HUES48 (cell line): ENCODE data around the gene ANKRD22.

Source experiments
- H3K27ac ChIP-seq: one replicate; pipeline ENCODE4 v1.7.0; 2013; ENCODE audit warnings: low read depth, low read length, inconsistent platforms
- H3K27me3 ChIP-seq: 2 replicates; pipeline ENCODE4 v1.6.1; 2013; ENCODE audit warnings: mild to moderate bottlenecking, low read length; ENCODE audit not compliant: control insufficient read depth, insufficient read depth
- H3K36me3 ChIP-seq: 2 replicates; pipeline ENCODE4 v1.6.1; 2013; ENCODE audit warnings: low read length; ENCODE audit not compliant: control insufficient read depth, insufficient read depth
- H3K4me1 ChIP-seq: 2 replicates; pipeline ENCODE4 v1.6.1; 2013; ENCODE audit warnings: mild to moderate bottlenecking, low read length; ENCODE audit not compliant: control insufficient read depth, insufficient read depth
- H3K4me3 ChIP-seq: 2 replicates; pipeline ENCODE4 v1.5.1; 2013; ENCODE audit warnings: mild to moderate bottlenecking, low read depth, low read length
- H3K9ac ChIP-seq: 2 replicates; pipeline ENCODE4 v1.6.1; 2013; ENCODE audit warnings: mild to moderate bottlenecking, low read depth, low read length, moderate library complexity
- H3K9me3 ChIP-seq: 2 replicates; pipeline ENCODE4 v1.6.1; 2013; ENCODE audit warnings: low read length; ENCODE audit not compliant: control insufficient read depth, insufficient read depth

ANKRD22 gene

DNA sequence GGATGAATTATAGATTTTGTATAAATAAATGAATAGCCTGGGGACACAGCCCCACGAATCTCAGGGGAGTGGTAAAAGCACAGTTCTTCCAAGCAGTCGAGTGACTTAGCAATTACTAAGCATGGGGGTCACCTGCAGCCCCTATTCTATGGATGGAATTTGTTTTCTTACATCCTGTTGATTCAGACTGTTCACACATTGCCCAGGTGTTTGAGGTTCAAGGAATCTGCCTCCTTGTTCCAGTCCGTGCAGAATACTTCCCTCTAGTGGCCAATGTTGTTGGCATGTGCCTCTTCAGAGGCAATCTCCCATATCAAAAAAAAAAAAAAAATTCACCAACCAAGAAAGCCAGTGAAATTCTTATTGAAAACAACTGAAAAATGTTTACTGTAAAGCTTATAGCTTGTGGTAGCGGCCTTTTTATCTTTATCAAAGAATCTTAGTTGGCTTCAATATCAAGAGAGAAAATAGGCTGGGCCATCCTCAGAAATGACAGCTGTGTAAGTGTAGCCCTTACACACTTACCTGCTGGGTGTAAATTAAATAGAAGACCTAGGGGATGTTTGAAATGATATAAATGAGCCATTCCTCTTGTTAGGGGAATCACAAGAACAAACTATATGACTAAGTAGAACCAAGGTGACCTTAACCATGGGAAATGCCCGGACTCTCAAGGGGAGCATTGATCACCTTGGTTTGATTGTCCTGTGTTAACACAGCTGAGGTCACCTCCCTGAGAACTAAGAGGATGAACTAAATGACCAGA, 41.3 kb downstream of the ANKRD22 start:
- Histone ChIP-seq H3K9ac (no peak overlapping the region), H3K27ac (no peak overlapping the region), H3K36me3 (no peaks in the 10 kb centered on the region), H3K4me1 (no peaks in the 10 kb centered on the region), H3K27me3 (no peaks in the 10 kb centered on the region), H3K9me3 (no peaks in the 10 kb centered on the region), H3K4me3 (no peak overlapping the region)

GRCh38 chr10:88809621-88810020, 42.0 kb downstream of the ANKRD22 start:
- Histone ChIP-seq H3K4me3 (no peak overlapping the region), H3K4me1 (no peaks in the 10 kb centered on the region), H3K36me3 (no peaks in the 10 kb centered on the region), H3K27me3 (no peaks in the 10 kb centered on the region), H3K9ac (no peak overlapping the region), H3K9me3 (no peaks in the 10 kb centered on the region), H3K27ac (no peak overlapping the region)

DNA sequence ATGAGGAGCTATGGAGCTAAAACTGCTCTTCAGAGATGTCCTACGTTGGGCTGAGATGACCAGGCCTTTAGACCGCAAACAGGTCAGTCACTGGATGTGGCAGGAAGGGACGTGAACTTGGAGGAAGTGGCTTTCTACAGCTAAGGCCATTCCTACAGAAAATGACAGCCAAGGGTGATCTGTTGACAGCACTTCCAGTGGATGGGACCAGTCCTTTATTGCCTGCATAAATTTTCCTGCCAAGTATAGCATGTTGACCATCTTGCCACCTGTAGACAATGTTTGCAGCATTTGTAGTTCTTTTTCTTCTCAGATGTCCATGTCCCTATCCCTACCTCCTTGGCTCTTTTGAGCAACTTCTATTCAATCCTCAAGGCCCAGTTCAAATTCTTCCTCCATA, 45.7 kb downstream of the ANKRD22 start:
- no peaks in the 10 kb centered on the region for H3K9me3 ChIP-seq
- no peak overlapping the region for H3K27ac ChIP-seq
- H3K4me1 ChIP-seq = peaks cover 11% of the 10 kb centered on the region
- no peaks in the 10 kb centered on the region for H3K27me3 ChIP-seq
- no peak overlapping the region for H3K9ac ChIP-seq
- no peak overlapping the region for H3K4me3 ChIP-seq
- H3K36me3 ChIP-seq = no peaks in the 10 kb centered on the region

GRCh38 chr10:88805361-88805760, 46.3 kb downstream of the ANKRD22 start:
- H3K36me3 ChIP-seq = no peaks in the 10 kb centered on the region
- H3K27ac ChIP-seq = no peak overlapping the region
- peaks cover 11% of the 10 kb centered on the region for H3K4me1 ChIP-seq
- H3K9me3 ChIP-seq = no peaks in the 10 kb centered on the region
- H3K4me3 ChIP-seq = no peak overlapping the region
- H3K27me3 ChIP-seq = no peaks in the 10 kb centered on the region
- no peak overlapping the region for H3K9ac ChIP-seq

DNA sequence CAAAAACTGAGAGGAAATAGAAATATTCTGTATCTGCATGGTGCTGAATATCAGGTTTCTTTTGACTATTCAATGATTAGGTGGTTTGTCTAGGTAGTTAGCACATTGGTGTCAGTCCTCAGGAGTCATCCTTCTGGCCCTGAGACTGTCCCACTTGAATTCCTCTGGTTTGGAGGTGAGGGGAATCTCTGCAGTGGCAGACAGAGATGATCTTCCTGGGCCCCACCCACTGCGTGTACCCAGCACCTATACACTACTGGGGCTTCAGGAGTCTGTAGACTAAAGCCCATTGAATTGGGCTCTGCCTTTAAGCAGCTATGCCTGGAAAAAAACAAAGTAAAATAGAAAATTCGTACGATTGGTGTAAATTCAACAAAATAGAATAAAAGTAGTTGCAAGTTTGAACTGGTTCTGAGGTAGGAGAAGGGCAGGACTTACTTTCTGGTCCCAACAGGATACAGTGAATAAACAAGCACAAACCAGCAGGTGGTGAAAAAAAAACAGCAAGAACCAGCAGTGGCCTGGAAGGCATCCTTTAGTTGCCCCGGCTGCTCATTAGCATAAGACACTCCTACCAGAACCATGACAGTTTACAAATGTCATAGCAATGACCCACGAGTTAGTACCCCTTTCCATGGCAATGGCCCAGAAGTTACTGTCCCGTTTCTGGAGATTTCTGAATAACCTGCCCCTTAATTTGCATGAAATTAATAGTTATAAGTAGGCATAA, 47.4 kb downstream of the ANKRD22 start:
- H3K36me3 ChIP-seq = no peaks in the 10 kb centered on the region
- no peak overlapping the region for H3K9ac ChIP-seq
- peaks cover 11% of the 10 kb centered on the region for H3K4me1 ChIP-seq
- H3K4me3 ChIP-seq = no peak overlapping the region
- no peaks in the 10 kb centered on the region for H3K27me3 ChIP-seq
- no peaks in the 10 kb centered on the region for H3K9me3 ChIP-seq
- peak overlapping the region; percentile 62 for H3K27ac ChIP-seq

GRCh38 chr10:88803641-88804040, 48.0 kb downstream of the ANKRD22 start:
- Histone ChIP-seq H3K27me3 (no peaks in the 10 kb centered on the region), H3K9me3 (no peaks in the 10 kb centered on the region), H3K9ac (no peak overlapping the region), H3K4me3 (no peak overlapping the region), H3K4me1 (peaks cover 11% of the 10 kb centered on the region), H3K27ac (peak overlapping the region; percentile 62), H3K36me3 (no peaks in the 10 kb centered on the region)

DNA sequence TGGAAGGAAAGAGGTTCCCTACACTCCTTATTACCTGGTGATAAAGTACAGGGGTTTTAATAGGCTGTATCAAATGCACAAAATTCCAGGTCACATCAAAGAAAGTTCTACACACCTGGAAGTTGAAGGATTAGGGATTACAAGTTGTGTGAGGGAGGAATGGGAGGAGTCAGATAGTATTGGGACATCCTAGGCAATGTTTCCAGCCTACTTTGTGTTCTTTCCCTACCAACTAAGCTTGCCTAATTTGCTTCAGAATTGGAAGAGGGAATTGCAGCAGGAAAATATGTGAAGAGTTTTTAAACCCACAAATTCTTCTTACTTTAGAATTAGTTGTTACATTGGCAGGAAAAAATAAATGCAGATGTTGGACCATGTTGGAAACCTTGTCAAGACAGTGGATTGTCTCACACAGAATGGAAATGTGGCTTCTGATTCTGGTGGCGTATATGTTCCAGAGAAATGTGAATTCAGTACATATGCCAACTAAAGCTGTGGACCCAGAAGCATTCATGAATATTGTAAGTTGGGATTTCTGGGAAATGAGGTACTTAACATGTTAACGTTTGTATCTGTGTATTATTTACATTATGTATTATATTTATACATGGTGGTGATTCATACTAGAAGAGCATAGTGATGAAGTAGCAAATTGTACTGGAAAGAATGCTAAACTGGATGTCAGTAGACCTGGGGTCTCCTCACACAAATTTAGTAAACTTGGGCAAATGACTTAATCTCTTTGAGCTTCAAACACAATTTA, 48.9 kb downstream of the ANKRD22 start, which contains the start of gene LIPM:
TSS of gene LIPM (plus strand) at position 208 of the 763 bp plus-strand sequence. CDS start at position 375, 167 bp downstream.
- Histone ChIP-seq H3K4me1 (peaks cover 11% of the 10 kb centered on the region), H3K9ac (no peak within 1 kb of the TSS), H3K27ac (no peak within 1 kb of the TSS), H3K4me3 (no peak within 1 kb of the TSS), H3K27me3 (no peaks in the 10 kb centered on the region), H3K9me3 (no peaks in the 10 kb centered on the region), H3K36me3 (no peaks in the 10 kb centered on the region)

- Histone ChIP-seq H3K27ac (no peak overlapping the region), H3K27me3 (no peaks in the 10 kb centered on the region; the same call in 1 of the 2 replicates), H3K36me3 (no peaks in the 10 kb centered on the region), H3K9ac (no peak overlapping the region), H3K4me3 (no peak overlapping the region), H3K9me3 (no peaks in the 10 kb centered on the region), H3K4me1 (peaks cover 11% of the 10 kb centered on the region)
Measured at GRCh38 chr10:88800152-88801125, 51.2 kb downstream of the ANKRD22 start.

GRCh38 chr10:88794731-88795130, 56.9 kb downstream of the ANKRD22 start:
- H3K36me3 ChIP-seq = no peaks in the 10 kb centered on the region
- H3K4me3 ChIP-seq = no peak overlapping the region
- H3K9ac ChIP-seq = no peak overlapping the region
- no peaks in the 10 kb centered on the region for H3K4me1 ChIP-seq
- H3K27ac ChIP-seq = no peak overlapping the region
- H3K27me3 ChIP-seq = no peaks in the 10 kb centered on the region; the same call in 1 of the 2 replicates
- no peaks in the 10 kb centered on the region for H3K9me3 ChIP-seq

DNA sequence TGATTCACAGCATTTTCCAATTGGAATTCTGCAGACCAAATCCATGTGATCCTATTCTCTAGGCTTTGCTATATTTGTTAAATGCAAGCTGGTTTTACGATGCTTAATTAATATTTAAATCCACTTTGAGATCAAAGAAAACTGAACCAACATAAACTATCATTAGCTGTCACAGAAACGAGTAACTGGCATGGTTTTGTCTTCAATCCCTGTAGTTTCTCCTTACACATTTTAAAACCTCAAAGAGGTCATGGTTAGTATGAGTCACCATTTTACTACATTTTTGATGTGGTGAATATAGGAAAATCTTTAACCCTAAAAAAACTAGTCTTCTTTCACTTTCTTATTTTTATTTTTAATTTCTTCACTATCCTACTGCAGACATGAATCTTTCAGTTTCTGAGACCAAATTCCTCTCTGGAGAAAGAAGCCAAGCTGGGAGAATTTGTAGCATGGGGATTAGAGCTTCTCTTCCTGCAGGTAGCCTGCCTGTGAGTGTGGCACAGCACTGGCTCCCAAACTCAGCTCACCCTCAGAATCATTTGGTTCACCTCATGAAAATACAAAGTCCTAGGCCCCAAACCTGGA, 57.8 kb downstream of the ANKRD22 start:
- no peaks in the 10 kb centered on the region; the same call in 1 of the 2 replicates for H3K27me3 ChIP-seq
- H3K9ac ChIP-seq = no peak overlapping the region
- no peak overlapping the region for H3K27ac ChIP-seq
- H3K4me3 ChIP-seq = no peak overlapping the region
- no peaks in the 10 kb centered on the region for H3K9me3 ChIP-seq
- H3K4me1 ChIP-seq = no peaks in the 10 kb centered on the region
- no peaks in the 10 kb centered on the region for H3K36me3 ChIP-seq
